Activated CD4-positive, alpha-beta T cell treated with anti-CD3 and anti-CD28 coated beads, Interleukin-2, amount 50 U/mL, for 24 hours (primary cell): ENCODE measurements around the gene LRP2.

ENCODE experiments used
- DNase-seq, 2 donors: peaks; one replicate each; pipeline ENCODE4 v3.0.0-alpha.2; 2020; ENCODE audit warnings: low read depth in 1 of 2, low spot score in 1 of 2

Gene LRP2

DNA sequence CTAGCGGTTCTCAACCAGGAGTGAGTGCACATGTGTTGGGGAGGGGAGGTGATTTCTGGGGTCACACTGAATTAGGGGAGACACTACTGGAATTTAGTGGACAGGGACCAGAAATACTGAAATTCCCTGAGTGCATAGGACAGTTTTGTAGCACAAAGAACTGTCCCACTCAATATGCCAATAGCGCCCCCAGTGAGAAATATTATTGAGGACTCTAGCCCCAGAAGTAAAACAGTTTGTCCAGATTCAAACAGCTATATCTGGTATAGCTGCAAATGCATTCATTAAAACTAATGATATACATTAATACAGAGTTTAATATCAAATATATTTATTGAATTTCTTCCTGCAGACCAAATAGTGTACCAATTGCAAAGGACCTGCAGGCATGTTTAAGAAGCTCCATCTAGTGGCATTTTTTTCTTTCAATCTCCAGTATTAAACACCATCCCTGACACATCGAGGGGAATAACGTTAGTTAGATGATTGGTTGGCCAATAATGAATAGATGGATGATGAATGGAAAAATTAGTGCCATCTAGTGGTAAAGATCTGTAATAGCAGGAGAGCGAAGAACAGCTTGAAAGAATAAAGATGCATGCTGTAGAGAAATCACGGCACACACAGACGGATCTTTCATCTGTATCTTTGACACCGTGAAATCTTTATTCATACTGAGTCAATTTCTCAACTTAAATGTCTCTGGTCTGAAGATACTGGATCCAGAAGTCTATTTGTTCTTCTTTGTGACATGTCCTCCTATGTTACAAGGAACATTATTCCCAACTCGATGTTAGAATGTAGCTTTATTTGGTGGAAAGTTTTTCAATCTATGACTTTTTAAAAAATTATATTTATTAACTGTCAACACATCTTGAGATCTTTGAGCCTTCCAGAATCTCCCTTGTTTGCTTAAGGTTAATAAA lies 230.5 kb downstream of the LRP2 start:
- DNase-seq: peak in 1 of 2 donors; percentile 30

DNA sequence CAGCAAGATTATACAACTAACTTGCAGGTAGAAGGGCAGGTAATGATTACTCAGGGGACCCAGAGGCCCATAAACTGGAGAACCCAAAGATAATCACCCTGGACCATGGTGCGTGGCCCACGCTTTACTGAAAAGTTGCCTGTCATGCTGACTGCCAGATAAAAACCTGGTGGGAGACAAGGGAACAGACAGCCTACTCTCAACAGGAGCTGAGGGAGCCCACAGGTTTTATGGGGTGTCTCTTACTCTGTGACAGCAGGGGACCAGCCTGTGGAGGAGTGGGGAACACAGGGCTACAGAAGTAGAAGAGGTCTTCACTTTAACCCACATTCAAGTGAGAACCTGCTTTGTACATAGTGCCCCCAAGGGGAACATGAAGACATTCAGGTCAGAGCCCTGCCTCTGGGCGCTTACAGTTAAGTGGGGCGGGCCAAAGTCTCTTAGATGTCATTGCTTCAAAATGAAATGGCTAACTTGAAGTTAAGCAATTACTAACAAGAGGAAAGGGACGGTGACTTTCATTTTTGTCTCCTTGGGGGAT lies 232.6 kb downstream of the LRP2 start:
- no peak for DNase-seq

DNA sequence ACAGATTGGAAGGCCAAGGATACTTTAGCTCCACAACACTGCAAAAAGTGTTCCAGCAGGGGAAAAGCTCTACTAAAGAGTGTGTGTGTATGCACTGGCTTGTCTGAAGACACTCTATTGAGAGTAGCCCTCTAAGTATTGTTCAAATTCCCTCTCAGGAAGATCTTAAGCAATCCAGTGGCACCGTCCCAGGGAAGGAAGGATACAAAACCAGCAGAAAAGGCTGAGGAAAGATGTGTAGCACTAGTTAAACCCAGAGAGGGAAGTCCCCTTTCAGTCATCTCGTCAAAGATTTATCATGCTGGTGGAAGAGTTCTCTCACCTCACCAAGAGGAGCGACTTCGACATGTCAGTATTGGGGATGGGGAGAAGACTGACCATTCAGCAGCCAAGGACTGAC lies 242.5 kb downstream of the LRP2 start:
- no peak for DNase-seq

DNA sequence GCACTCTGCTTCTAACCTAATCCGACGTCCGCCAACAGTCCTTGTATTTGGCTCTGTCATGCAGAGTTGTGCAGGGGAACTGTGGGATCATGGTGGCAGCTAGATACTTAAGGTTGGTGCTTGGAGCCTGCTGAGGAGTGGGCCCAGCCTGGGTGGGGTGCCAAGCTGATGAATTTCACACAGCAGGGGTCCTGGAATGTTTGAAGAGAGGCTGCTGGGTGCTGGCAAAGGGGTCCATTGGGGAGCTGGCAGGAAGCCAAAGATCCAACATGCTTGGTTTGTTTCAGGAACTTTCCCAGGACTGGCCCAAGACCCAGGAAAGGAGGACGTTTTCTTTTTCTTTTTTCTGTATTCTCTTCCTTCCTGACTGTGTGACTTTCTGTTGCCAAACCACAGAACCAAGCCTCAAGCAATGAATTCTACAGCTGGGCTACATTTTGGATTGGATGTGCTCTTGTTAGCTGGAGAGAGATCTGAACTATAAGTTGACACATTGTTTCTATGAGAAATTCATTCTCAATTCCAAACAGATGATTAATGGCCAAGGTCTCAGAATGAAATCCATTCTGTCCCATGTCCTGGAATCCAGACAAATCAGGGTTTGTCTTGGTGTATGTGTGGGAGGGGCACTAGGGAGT lies 243.1 kb downstream of the LRP2 start:
- no peak for DNase-seq

DNA sequence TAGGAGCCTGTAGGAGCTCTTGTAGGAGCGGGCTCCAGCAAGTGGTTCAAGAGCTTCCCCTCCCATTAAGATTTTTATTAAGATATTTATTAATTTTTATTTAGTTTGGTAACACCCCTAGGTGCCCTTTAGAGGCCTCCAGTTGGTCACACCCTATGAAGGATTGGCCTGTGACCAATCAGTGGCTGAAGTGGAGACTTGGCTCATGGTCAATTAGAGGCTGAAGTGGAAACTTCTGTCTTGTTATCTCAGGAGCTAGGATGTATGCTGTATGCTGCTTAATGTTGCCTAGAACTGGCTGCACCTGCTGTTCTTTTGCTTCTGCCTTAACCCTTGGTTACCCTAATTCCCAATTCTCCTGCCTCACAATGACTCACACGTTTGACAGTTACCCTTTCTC lies 244.3 kb downstream of the LRP2 start:
- no peak for DNase-seq

DNA sequence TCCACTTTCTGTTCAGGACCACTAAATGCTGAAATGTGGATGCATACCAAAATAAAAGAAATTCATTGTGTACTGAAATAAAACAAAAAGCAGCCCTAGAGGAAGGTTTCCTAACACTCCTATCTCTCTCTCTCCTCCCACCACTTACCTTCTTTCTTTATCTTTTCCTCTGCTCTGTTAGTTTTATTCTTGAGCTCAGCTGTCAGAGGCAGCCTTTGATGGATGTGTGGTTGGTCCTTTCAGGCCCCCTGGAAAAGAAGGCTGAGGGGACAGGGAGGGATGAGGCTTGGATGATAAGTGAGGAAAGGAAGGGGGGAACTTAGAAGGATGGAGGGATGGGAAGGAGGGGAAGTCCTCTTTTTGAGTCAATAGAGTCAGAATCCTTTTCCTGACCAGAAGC lies 245.3 kb downstream of the LRP2 start:
- DNase-seq: no peak

DNA sequence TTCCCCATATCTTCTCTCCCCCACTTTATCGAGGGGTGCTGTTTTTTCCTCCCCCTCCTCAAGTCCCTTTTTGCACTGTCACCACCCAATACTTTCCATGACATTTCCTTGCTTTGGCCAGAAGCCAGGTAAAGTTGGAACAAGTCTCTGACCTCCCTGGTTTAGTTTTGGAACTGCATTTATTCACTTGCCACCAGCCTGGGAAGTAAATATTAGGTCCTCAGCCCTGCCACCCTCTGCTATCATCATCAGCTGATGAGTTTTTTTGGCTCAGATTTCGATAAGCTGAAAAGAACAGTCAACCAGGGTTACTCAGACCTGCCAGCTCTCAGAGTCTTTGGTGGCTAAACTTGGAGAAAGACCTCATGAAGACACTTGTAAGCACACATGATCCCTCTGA lies 246.0 kb downstream of the LRP2 start:
- no peak for DNase-seq

DNA sequence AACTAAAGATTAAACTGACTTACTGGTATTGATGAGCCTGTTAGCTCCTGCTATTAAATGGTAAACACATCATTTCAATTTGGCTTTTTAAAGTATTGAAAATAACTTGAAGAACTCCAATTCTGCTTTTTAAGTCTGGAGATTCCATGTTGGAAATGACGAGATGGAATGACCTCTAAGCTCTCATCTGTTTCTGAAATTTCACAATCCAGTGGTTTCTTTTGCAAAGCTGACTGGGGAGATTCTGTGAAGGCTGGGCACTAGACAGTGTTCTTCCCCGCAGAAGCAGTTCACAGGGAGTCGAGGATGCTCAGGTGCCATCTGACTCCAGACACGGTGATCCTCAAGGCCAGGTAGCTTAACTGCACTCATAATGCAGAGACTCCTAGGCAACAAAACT lies 248.3 kb downstream of the LRP2 start:
- no peak for DNase-seq

DNA sequence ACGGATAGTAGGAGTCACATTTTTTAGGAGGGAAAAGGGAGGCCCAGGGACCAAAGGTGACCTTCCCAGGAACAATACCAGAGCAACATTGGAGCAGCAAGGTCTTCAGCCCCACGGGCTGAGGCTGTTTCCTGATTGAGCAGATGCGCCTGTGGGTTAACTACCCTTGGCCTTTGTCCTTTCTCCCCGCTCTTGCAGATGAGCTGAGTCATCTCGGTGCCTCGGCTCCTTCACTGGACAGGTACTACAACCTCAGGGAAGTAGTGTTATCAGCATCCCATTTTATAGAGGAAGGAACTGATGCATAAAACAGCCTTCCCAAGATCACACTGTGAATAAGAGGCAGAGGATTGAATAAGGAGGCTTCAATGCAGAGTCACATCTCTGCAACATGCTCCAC lies 249.5 kb downstream of the LRP2 start:
- no peak for DNase-seq

DNA sequence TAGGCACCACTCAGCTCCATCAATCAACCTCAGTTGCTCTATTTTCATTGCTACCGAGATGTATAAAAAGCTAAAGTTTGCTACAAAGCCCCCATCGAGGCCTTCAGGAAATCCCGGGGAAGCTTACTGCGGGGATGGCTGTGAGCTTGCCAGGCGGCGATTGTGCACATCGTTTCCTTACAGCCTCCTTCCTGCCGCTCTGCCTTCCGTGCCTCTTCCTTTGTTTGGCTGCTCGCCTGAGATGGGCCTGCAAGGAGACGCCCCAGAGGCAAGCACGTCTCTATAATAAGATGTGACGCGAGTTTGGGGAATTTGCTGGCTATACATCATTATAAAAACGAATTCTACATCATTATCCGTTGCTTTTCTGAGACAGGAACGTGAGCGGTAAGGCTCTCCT lies 251.4 kb downstream of the LRP2 start:
- no peak for DNase-seq

DNA sequence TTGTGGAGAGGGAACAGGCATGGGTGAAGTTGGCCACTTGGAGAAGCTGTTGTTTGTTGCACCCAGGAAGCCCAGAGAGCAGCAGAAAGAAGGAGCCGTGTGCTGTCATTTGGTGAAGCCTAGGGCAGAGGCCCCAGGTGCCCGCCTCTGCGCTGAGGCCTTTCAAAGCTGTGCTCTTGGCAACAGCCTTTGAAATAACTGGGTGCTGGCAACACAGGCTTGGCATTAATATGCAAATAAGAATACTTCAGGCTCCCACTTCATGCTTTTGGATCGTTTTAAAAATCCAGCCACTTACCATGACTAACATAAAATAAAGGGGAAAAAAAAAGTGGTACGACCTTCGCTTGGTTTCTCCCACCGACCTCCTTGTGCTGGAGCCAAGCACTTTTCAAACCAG lies 251.9 kb downstream of the LRP2 start:
- no peak for DNase-seq

DNA sequence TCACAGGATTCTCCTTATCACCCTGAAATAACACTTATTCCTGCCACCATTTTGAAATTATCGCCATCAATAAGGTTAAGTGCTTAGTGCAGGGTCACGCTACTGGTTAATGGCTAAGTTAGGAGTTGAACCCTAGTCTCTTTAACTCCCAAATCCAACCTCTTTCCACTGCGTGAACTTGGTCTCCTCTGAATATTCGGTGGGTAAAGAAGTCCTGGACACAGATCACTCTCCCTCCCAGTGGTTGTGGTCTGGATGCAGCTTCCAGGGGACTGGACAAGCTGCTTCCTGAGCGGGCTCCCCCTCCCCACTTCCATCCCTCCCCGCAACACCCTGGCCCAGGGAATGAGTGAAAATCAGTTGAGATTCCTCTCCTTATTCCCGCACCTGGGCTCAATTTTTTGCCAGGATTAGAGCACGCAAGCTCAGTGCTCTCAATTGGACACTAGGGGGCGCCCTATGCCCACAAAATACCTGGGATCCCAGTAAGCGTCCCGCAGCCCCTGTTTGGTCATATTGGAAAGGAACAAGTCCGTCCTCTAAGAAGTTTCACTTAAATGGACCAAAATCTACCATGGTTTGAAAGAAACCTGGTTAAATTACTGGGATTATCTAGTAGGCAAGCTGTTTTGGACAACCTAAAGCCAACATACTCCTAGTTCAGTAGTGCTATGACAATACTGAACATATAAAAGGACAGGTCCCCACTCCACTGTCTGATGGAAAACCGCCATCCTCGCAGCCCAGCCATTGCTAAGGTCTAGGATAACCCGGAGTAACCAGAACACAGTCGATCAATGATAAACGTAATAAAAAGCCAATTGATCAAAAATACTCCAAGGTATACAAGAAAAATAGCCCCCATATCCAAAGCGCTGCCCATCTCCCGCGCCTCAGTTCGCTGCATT lies 252.6 kb downstream of the LRP2 start:
- DNase-seq: peak; percentile 42 to 70

DNA sequence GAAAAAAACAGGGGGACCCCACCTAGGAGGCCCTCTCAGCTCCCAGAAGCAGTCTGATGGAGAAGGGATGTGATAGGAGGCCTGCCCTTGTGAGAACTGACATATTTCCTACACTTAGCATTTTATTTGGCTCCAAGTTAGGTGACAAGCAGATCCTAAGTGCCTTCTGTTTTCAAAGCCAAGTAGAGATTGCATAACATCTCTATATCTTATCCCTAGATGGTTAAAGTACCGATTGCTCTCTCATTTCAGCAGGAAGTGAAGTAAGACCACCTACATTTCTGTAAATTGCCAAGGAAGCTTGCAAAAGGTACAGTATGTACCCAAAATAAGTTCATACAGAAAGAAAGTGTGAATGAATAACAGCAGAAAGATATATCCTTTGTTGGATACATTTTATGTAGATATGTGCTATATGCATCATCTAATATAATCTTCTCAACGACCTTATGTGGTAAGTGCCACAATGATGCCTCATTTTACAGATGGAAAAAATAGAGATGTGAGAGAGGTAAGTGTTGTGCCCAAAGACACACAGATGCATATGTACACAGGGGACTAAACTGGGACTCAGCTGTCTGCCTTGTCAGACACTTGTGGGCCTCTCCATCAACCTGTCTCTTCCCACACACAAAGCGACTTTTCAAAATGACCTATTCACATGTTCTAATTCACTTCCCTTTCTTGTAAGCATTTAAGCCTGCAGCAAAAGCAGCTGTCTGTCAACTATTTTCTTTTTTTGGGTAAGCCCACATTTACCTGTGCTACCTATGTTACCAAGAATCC lies 254.0 kb downstream of the LRP2 start:
- no peak for DNase-seq

DNA sequence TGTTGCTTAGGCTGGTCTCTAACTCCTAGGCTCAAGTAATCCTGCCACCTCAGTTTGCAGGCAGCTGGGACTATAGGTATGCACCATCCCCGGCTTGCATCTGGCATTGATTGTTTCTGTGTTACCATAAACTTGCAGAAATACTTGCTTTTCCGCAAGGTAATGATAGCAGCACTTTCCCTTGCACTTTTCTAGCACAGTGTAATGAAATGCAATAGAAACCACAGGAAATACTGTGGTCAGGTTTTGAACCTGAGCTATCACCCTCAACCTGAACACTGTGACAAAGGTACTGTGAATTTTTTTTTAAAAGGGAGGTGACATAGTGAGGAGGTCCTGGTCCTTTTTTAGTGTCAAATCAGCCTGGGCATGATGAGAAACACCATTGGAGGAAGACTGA lies 254.7 kb downstream of the LRP2 start:
- no peak for DNase-seq

DNA sequence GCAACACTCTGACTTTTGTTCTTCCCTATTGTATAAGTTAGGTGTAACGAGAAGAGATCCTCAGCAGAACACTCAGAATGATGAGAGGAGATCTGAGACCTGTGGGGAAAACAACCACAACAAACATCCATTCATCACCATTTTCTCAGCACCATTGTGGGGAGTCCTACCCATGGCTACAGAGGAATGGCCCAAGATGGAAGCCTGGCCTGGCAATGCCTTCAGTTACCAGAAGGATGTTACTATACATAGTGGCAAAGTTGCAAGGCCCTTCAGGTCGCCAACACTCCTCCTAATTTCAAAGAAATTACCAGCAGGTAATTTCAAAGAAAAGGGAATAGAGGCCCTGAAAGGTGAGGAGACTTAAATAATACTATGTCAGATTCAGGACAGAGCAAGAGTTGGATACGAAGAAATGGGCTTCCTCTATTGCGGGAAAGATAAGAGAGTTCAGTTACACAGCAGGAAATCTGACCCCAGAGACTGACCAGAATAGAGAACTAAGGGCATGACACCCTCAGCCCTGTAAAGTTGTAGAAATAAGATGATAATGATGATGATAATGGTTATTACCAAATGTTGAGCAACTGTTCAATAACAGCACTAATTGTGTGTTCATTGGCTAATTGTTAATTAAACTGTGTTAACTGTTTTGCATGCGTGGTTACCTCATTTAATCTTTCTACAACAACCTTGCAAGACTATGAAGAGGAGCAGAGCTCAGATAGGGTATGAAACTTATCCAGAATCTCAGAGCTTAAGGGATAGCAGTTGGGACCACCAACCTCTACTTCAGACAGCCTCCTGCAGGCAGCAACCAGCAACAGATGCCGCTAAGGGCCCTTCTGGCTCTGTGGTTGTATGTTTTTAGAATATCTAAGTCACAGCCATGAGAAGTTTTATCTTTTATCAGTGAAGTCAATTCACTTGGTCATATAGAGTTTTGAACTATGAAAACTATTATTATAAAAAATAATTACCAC lies 255.5 kb downstream of the LRP2 start:
- DNase-seq: no peak

DNA sequence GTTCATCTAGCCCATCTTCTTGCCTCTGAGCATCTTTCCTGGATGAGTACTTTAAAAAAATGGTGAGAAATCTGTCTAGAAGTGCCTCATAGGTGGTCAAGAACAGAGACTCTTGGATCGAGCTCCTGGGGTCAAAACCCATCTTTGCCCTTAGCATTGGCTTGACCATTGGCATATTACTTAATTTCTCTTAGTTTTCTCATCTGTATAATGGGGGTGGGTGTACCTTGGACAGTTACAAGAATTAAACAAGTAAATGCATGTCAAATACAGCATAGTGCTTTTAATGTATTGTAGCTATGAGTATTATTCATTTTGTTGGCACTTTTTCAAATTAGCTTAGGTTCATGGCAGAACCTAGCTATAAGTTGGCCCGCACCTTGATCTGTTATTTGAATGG lies 256.2 kb downstream of the LRP2 start:
- no peak for DNase-seq

DNA sequence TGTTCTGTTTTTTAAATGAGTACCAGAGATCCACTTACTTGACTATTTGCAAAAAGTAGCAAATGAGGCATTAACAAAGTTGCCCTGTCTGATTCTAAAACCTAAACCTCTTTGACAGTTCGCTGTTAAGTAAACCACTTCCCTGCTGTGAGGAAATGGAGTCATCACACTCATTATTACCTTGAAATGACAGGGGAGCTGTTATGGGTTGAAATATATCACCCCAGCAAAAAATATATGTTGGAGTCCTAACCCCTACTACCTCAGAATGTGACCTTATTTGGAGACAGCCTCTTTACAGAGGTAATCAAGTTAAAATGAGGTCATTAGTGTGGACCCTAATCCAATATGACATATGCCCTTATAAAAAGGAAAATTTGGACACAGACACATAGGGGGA lies 256.9 kb downstream of the LRP2 start:
- DNase-seq: no peak

DNA sequence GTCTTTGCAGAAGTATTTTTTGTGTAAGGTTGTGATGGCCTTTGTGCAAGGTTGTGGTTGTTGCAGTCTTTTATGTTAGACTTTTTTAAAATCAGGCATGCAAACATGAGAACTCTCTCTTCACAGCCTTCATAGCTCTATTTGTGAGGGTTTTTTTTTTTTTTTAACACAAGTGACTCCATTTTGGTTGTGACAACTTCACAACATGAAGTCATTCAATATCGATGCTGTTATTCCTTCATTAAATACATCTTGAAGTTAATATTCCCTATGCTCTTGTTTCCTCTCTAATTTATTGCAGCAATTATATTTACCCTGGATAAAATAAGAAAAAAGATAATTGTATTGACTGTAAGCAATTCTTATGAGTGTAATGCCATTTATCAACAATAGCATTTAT lies 257.5 kb downstream of the LRP2 start:
- DNase-seq: no peak

DNA sequence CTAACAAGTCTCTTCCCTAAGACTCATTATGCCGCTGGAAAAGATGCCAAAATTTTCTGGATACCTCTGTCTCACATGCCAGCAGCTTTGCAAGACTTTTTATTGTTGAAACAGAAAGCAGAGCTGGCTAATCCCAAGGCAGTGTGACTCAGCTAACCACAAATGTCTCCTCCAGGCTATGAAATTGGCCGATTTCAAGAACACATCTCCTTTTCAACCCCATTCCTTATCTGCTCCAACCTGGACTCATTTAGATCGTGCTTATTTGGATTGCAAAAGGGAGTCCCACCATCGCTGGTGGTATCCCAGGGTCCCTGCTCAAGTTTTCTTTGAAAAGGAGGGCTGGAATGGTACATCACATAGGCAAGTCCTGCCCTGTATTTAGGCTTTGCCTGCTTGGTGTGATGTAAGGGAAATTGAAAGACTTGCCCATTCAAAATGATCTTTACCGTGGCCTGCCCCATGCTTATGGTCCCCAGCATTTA lies 266.7 kb downstream of the LRP2 start:
- DNase-seq: no peak
